HUES6 (cell line): ENCODE data around the gene SPDL1.
"Not testable (repeated sequence)": the region's sequence is repeated elsewhere in the genome, so short reads cannot be mapped to it uniquely, and the experiment has no call there.

ENCODE experiments used
- H3K27ac ChIP-seq: 2 replicates; pipeline ENCODE4 v1.7.0; 2013; ENCODE audit warnings: low read depth, mild to moderate bottlenecking, low read length, inconsistent platforms
- H3K27me3 ChIP-seq: 2 replicates; pipeline ENCODE4 v1.6.1; 2013; ENCODE audit warnings: low read length; ENCODE audit not compliant: control insufficient read depth, insufficient read depth
- H3K36me3 ChIP-seq: 2 replicates; pipeline ENCODE4 v1.6.1; 2013; ENCODE audit warnings: low read length; ENCODE audit not compliant: control insufficient read depth, insufficient read depth
- H3K4me1 ChIP-seq: 2 replicates; pipeline ENCODE4 v1.6.1; 2013; ENCODE audit warnings: low read length; ENCODE audit not compliant: control insufficient read depth, insufficient read depth
- H3K4me3 ChIP-seq: 2 replicates; pipeline ENCODE4 v1.5.1; 2013; ENCODE audit warnings: low read depth, low read length
- H3K9ac ChIP-seq: one replicate; pipeline ENCODE4 v1.6.1; 2013; ENCODE audit warnings: mild to moderate bottlenecking, low read length
- H3K9me3 ChIP-seq: 2 replicates; pipeline ENCODE4 v1.6.1; 2013; ENCODE audit warnings: low read depth, low read length; ENCODE audit not compliant: control insufficient read depth, insufficient read depth

Gene SPDL1

GRCh38 chr5:169595172-169595820 is 11.7 kb downstream of the SPDL1 start:
- Histone ChIP-seq H3K4me3 (no peak overlapping the region), H3K9me3 (no peaks in the 10 kb centered on the region), H3K9ac (no peak overlapping the region), H3K27me3 (no peaks in the 10 kb centered on the region), H3K4me1 (no peaks in the 10 kb centered on the region), H3K27ac (no peak overlapping the region), H3K36me3 (peaks cover 99% of the 10 kb centered on the region)

GRCh38 chr5:169599451-169599850 is 15.9 kb downstream of the SPDL1 start:
- H3K36me3 ChIP-seq: peaks cover 98% of the 10 kb centered on the region
- no peak overlapping the region for H3K9ac ChIP-seq
- H3K27me3 ChIP-seq: no peaks in the 10 kb centered on the region
- no peak overlapping the region for H3K4me3 ChIP-seq
- no peak overlapping the region for H3K27ac ChIP-seq
- no peaks in the 10 kb centered on the region for H3K4me1 ChIP-seq
- H3K9me3 ChIP-seq: no peaks in the 10 kb centered on the region

GRCh38 chr5:169602535-169602934 is 19.0 kb downstream of the SPDL1 start:
- no peaks in the 10 kb centered on the region for H3K4me1 ChIP-seq
- H3K9ac ChIP-seq: no peak overlapping the region
- H3K36me3 ChIP-seq: peaks cover 77% of the 10 kb centered on the region
- no peak overlapping the region for H3K27ac ChIP-seq
- H3K9me3 ChIP-seq: no peaks in the 10 kb centered on the region
- no peak overlapping the region for H3K4me3 ChIP-seq
- H3K27me3 ChIP-seq: no peaks in the 10 kb centered on the region

- no peak overlapping the region for H3K27ac ChIP-seq
- no peaks in the 10 kb centered on the region for H3K27me3 ChIP-seq
- peaks cover 3% of the 10 kb centered on the region; the same call in 1 of the 2 replicates for H3K9me3 ChIP-seq
- no peak overlapping the region for H3K9ac ChIP-seq
- H3K4me1 ChIP-seq: no peaks in the 10 kb centered on the region
- H3K4me3 ChIP-seq: no peak overlapping the region
- H3K36me3 ChIP-seq: peaks cover 40% of the 10 kb centered on the region
These were observed 22.7 kb downstream of the SPDL1 start for GRCh38 chr5:169606279-169606678.

- Histone ChIP-seq H3K36me3 (peaks cover 23% of the 10 kb centered on the region), H3K9me3 (peaks cover 3% of the 10 kb centered on the region; the same call in 1 of the 2 replicates), H3K4me1 (no peaks in the 10 kb centered on the region), H3K27me3 (no peaks in the 10 kb centered on the region), H3K9ac (no peak overlapping the region), H3K27ac (no peak overlapping the region), H3K4me3 (no peak overlapping the region)
These were observed 24.3 kb downstream of the SPDL1 start for GRCh38 chr5:169607882-169608281.

- Histone ChIP-seq H3K27ac (no peak overlapping the region), H3K4me1 (no peaks in the 10 kb centered on the region), H3K9me3 (peaks cover 3% of the 10 kb centered on the region; the same call in 1 of the 2 replicates), H3K4me3 (no peak overlapping the region), H3K36me3 (peaks cover 9% of the 10 kb centered on the region), H3K9ac (no peak overlapping the region), H3K27me3 (no peaks in the 10 kb centered on the region)
These were observed 26.1 kb downstream of the SPDL1 start for GRCh38 chr5:169609716-169610115.

GRCh38 chr5:169610606-169611005 is 27.0 kb downstream of the SPDL1 start:
- H3K27ac ChIP-seq: no peak overlapping the region
- H3K4me3 ChIP-seq: no peak overlapping the region
- H3K36me3 ChIP-seq: peaks cover 4% of the 10 kb centered on the region; the same call in 1 of the 2 replicates
- no peaks in the 10 kb centered on the region for H3K4me1 ChIP-seq
- peaks cover 3% of the 10 kb centered on the region; the same call in 1 of the 2 replicates for H3K9me3 ChIP-seq
- H3K27me3 ChIP-seq: no peaks in the 10 kb centered on the region
- no peak overlapping the region for H3K9ac ChIP-seq

GRCh38 chr5:169615561-169615960 is 32.0 kb downstream of the SPDL1 start:
- H3K27ac ChIP-seq: no peak overlapping the region

GRCh38 chr5:169624307-169624706 is 40.7 kb downstream of the SPDL1 start:
- not testable (repeated sequence) for H3K36me3 ChIP-seq, H3K4me3 ChIP-seq, H3K27ac ChIP-seq, H3K4me1 ChIP-seq, H3K9ac ChIP-seq, H3K27me3 ChIP-seq, H3K9me3 ChIP-seq

More at GRCh38 chr5:169615561-169615960, 32.0 kb downstream of the SPDL1 start:
- Histone ChIP-seq H3K36me3 (no peaks in the 10 kb centered on the region), H3K9me3 (peaks cover 7% of the 10 kb centered on the region; the same call in 1 of the 2 replicates), H3K27me3 (no peaks in the 10 kb centered on the region), H3K9ac (no peak overlapping the region), H3K4me1 (no peaks in the 10 kb centered on the region), H3K4me3 (no peak overlapping the region)

- H3K4me3 ChIP-seq: no peak overlapping the region
- H3K4me1 ChIP-seq: no peaks in the 10 kb centered on the region
- no peaks in the 10 kb centered on the region for H3K9me3 ChIP-seq
- H3K9ac ChIP-seq: no peak overlapping the region
- H3K27me3 ChIP-seq: no peaks in the 10 kb centered on the region
- H3K27ac ChIP-seq: no peak overlapping the region
- H3K36me3 ChIP-seq: no peaks in the 10 kb centered on the region
These were observed 43.2 kb downstream of the SPDL1 start for GRCh38 chr5:169626779-169627178.

- no peaks in the 10 kb centered on the region for H3K36me3 ChIP-seq
- no peak overlapping the region for H3K4me3 ChIP-seq
- H3K27ac ChIP-seq: no peak overlapping the region
- H3K9me3 ChIP-seq: no peaks in the 10 kb centered on the region
- no peaks in the 10 kb centered on the region for H3K27me3 ChIP-seq
- no peak overlapping the region for H3K9ac ChIP-seq
- no peaks in the 10 kb centered on the region for H3K4me1 ChIP-seq
These were observed 44.0 kb downstream of the SPDL1 start for GRCh38 chr5:169627551-169627950.
